Stimulated activated CD8-positive, alpha-beta memory T cell treated with anti-CD3 and anti-CD28 coated beads, Interleukin-12 subunit alpha, Interleukin-12 subunit beta, amount 100 ng/mL, for 24 hours (primary cell): ENCODE data around the gene BEST2.

Experiments used
- DNase-seq: peaks from one replicate; pipeline ENCODE4 v3.0.0-alpha.2; 2020; ENCODE audit errors: extremely low read depth

BEST2 gene

DNA sequence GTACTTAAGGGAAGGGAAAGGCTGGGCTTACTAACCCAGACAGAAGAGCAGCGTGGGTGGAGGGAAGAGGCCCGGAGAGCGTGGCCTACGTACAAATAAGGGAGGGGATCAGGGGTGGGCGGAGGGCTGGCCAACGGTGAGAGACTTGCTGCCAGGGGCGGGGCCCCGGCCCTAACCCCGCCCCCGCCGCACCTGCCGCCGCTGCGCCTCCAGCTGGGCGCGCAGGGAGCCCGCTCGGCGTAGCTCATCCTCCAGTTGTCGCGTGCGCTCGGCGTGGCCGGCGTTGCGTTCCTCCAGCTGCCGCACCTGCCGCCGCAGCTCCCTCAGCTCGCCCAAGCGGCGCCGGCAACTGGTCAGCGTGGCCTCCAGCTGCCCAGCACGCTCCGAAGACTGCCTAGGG is 18.1 kb downstream of the BEST2 start:
- DNase-seq = no peak

DNA sequence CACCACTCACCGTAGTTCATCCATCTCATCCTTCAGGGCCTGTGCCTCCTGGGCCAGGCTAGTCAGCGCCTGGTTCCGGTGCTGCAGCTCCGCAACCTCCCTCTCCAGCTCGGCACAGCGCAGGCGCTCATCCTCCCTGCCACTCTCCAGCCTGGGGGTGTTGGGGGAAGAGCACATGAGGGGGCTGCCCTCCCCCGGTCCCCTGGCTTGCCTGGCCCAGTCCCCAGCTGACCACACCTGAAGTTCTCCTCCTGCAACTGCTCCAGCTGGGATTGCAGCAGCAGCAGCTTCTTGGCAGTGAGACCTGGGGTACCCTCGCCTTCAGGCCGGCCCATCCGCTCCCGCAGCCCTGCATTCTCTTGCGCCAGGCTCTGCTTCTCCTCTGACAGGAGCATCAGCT is 19.3 kb downstream of the BEST2 start:
- no peak for DNase-seq

DNA sequence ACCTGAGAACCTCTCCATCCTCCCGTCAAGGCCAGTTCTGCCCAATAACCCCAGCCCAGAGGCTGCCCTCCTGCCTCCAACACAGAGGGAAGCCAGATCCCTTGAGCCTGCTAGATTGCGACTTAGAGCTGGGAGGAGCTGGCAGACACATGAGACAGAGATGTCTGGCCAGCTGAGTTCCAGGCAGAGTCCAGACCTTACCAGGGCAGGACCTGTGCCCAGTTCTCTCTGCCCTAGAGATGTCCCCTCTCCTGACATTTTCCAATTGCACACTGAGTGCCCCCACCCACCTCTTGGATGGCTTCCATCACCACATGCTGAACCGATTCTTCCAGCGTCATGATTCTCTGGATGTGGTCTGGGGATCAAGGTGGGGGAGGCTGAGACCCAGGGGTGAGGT is 20.7 kb downstream of the BEST2 start:
- DNase-seq = no peak

DNA sequence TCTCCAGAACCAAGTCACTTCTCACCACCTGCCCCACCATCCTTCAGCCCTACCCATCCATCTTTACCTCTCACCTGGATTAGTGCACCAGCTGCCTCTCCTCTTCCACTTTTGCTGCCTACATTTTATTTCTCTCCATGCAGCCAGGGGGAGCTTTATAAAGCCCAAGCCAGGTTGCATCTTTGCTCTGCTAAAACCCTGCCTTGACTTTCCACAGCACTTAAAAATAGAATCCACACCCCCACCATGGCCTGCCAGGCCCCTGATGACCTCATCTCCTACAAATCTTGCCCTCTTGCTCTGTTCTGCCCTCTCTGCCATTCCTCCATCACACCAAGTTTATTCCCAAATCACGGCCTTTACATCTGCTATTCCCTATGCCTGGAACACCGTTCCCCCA is 22.0 kb downstream of the BEST2 start:
- DNase-seq = no peak

DNA sequence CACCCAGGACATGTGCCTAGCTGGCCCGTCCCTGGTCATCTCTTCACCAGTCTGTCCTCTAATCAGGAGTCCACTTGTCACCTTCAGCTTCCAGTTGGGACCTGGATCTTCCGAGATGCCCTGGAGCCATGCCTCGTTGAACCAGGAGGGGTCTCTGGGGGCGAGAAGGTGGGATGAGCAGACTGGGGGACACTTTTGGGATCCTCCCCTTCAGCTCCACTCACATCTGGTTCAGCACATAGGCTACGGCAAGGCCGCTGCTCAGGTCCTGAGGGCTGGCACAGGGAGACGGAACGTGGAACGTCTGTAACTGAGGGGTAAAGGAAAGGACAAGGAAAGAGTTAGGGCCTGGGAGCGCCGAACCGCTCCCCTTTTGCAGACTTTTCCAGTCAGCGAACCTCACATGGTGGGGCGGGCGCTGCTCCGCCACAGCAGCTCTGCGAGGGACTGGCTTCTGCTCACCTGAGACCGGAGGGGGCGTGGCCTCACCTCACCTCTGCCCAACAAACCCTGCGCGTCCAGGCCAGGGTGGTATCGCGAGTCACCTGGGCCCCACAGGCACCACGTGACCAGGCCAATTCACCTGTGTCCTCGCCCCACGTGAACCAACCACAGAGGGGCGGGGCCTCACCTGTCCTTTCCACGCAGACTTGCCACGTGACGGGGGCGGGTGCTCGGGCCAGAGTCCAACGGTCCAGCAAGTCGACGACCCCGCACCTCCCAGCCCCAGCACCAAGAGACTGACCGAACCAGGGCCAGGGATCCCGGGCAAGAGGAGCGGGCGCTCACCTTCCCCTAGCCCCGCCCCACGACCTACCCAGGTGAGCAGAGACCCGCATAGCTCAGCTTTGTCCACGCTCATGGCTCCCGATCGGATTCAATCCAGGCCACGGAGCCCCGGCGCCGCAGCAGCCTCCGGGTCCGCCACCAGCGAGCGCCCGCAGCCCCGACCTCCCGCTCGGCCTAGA is 23.3 kb downstream of the BEST2 start, which contains the start of gene HOOK2:
TSS of gene HOOK2 (minus strand) at position 965 of the 968 bp plus-strand sequence. CDS start at position 862, 103 bp downstream.
- DNase-seq = no peak

DNA sequence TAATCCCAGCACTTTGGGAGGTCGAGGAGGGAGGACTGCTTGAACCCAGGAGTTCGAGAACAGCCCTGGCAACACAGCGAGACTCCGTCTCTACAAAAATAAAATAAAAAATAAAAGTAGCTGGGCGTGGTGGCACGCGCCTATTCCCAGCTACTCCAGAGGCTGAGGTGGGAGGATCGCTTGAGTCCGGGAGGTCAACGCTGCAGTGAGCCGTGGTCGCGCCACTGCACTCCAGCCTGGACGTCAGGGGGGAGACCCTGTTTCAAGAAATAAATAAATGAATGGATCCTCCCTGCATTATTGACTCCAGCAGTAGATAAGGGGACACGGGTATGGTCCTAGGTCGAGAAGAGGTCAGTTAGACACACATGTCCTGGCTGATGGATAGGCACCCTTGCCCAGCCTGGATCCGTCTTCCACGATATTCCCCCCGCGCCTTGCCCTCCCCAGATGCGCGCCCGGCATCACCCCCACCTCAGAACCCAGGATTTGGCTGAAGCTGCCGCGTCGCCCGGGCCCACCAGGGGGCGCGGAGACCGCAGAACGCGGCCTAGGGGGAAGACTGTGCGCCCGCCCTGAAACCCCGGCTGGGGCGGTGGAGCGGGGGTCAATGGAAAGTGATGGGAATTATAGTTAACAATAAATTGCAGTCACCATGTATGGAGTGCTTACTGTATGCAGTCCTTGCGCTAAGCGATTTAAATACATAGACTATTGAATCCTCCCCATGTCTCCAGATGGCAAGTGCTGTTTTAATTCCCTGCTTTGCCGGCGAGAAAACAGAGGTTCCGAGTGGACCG is 25.8 kb downstream of the BEST2 start:
- DNase-seq = peak; percentile 47

DNA sequence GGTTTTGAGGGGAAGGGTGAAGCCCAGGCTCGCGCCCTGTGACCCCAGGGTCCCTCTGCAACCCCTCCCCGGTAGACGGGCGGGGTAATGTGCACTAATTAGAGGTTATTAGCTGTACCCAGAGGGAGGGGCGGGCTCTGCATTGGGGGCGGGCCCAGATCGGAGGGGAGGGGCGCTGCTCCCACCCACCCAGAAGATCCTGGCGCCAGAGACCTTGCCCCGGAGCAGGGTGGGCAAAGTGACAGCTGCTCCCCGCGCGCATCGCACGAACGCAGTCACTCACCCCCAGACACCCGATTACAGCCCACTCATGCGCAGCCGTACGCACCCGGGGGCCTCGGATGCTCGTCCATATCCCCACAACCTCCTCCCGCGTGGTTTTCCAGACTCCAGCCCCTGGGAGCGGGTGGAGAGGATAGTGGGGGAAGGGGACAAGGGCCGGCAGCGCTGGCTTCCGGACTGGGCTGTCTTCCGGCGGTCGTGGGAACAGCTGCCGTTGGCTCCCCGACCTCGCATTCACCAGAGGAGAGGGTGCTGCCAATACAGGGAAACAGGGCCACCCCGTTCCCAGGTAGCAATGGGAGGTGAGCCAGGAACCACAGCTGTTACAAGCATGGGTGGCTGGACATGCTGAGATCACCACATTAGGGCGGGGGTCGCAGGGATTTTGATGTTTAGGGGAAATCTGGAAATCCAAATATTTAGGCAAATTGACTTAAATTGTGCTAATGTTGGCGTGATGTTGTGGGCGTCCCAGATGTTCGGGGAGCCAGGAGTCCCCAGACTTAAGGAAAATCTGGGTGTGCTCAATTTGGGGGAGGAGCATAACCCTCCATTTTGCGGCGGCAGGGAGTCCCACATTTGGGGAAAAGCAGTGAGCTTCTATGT is 26.7 kb downstream of the BEST2 start:
- no peak for DNase-seq

DNA sequence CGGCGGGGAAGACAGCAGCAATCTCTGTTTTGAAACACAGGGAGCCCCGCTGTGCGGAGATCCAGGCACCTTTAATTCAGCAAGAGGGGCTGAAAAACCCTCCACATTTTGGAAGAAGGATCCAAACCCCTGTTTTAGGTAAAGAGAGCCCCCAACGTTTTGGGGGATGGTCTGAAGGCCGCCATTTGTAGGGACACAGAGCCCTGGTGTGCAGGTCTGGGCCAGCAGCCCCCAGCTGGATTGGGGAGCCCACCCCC is 27.2 kb downstream of the BEST2 start:
- no peak for DNase-seq

DNA sequence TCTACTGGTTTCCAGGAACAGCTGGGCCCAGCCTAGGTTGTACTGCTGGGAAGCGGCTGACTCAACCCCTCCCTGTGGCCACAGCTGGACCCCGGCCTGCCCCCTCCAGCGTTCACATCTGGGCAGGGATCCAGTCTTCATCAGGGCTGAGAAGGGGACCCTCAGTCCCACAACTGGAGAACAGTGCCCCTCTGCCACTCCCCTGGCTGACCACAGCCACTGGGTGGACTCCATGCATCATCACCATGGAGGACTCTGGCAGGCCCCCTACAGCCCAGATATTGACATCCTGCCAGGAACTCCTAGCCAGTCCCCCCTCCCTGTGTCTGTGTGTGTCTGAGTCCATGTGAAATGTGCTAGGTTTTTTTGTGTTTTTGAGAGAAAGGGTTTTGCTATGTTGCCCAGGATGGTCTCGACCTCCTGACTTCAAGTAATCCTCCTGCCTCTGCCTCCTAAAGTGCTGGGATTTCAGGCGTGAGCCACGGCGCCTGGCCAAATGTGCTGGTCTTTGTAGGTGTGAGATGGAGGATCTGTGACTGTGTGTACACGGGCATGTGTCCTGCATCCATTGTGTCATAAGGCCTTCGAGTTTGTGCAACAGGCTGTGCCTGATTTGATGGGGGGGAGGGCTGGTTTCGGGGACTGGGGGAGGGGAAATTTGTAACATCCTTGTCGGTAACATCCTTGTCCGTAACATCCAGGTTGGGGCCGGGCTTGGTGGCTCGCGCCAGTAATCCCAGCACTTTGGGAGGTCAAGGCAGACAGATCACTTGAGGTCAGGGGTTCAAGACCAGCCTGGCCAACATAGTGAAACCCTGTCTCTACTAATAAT is 27.8 kb downstream of the BEST2 start:
- DNase-seq = no peak

DNA sequence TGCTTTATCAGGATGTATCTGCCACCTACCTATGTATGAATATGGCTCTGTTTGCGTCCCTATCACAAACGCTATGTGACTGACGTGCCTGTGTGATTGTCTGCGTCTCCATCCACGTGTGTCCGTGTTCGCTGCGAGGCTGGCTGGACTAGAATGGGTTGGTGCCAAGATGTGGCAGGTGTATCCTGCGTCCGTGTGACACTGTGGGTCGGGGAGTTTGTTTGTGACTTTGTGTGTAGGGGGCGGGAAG is 30.5 kb downstream of the BEST2 start:
- DNase-seq = no peak

DNA sequence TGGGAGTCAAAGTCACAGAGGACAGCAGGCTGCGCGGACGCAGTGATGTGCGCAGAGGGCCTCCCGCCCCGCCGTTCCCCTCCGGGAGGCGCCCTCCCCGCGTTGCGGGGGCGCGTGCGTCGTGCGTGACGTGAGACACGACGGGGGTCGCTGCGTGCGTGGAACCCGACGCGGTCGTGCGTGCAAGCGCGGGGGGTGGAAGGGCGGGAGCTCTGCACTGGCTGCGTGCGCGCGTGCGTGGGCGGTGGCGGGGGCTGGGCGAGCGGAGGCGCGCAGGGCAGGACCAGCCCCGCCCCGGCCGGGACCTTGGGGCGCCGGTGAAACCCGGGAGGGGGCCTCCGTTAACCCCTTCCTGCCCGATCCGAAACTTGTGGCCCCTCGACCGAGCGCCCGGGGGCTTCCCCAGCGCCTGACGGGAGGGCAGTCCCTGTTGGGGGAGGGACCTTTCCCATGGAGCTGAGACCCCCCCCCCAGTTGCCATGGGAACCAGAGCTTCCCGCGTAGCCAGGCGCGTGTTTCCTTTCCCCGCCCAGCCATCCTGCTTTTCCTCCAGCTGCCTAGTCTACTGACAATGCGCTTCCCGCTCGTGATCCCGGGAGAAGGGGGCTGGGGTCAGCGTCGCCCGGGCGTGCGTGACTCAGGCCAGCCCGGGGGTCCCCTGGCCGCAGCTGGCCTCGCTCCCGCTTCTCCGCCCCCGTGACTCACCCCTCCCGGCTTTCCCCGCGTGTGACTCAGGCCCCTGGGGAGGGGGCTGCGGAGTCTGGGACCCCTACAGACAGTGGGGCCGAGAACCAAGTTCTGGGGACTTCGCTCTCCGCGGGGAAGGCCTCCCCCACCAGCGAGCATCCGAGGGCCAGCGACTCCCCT is 31.1 kb downstream of the BEST2 start:
- DNase-seq = peak; percentile 79

DNA sequence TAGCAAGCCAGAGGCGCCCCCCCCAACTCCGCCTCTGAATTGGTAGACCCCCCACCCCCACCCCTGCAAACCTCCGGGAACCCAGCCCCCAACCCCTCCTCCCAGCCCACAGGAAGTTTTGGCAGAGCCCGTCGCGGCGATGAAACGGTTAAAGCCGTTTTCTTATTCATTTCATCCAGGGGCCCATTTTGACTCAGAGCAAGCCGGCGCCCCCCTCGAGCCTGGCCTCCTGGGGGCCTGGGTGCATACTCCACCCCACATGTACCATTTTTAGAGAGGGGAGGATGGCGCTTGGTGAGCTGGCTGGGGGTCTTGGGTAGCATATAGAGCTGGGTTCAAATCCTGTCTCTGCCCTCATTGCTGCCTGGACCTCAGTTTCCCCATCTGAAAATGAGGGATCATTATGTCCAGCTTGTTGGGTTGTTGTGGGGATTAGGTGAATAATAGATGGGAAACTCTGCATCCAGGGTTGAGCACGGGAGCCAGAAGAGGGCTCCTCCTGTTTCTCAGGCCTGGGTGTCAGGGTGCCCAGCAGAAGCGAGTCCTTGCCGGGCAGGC is 31.8 kb downstream of the BEST2 start:
- DNase-seq = no peak

DNA sequence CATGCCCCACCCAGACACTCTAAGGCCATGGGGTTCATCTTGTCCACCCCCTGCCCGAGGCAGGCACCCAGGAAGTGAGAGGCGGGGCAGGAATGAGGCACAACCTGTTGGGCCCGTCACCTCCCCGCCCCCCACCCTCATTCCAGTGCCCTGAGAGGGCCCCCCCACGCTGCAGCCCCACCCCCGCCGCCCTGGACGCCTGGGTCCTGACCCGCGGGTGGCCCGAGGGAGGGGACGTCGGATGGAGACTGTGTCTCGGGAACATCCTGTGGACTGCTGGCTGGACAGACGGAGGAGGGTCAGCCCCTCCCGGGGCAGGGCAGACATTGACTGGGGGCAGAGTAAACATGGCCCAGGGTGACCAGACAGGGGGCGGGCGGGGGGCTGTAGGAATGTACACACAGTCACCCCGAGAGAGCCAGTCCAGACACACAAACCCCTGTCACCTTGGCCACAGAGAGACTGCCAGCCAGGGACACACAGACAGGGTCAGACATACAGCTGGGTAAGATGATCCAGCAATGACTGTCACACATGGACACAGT is 32.3 kb downstream of the BEST2 start:
- no peak for DNase-seq

DNA sequence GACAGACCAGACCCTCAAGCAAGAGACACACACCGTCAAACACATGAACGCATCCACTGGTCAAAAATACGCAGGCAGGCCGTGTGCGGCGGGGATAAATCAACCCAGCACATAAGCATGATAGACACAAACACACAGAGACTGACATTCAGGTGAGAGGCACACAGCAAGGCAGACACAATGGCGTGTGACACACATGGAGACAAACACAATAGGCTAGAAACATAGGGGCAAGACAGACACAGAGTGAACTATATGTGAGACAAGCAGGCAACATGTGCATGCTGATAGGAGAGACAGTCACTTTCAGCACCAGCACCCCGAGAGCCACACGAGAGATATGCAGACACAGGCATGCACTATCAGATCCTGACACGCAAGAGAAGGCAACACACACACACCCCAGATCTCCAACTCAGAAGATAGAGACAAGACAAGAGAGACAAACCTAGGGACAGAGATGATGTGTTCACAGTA is 32.8 kb downstream of the BEST2 start:
- DNase-seq = no peak

DNA sequence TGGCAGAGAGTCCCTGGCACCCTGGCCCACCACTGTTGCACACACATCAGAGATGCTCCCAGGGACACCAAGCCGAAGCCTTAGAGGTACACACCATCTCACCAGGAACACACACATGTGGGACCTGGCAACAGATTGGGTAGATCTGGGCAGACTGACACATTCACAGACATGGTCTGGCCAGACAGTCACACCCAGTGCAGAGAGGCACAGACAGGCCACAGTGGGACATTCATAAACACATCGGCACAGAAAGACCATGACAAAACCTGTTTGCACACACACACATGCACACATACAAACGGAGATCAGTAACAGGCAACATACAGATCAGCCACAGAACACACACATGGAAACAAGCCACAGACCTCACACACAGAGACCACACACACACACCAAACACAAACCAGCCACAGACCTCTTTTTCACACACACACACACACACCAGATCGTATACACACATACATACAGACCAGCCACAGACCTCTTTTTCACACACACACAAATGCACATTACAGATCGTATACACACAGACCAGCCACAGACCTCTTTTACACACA is 33.4 kb downstream of the BEST2 start:
- DNase-seq = no peak

DNA sequence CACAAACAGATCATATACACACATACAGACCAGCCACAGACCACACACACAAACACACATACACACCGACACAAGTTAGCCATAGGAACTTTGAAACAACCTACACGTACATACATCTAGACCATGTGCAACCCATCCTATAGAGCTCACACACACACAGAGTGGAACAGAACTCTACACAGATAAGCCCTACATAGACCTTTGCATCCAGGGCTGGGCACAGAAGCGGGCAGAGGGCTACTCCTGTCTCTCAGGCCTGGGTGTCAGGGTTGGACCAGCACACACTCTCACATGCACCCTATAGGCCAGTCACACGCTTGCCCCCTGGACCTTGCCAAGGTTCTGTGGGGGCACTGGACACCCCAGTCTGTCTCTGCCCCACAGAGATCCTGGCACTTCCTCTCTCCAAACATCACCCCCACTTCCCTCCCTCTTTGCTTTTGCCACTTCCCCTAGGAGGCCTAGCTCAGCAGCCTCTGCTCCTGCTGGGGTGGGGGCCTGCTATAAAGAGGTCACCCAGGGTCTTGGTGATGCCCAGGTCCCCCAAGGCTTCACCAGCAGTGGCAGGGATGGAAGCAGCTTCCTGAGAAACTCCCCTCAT is 33.9 kb downstream of the BEST2 start:
- no peak for DNase-seq

DNA sequence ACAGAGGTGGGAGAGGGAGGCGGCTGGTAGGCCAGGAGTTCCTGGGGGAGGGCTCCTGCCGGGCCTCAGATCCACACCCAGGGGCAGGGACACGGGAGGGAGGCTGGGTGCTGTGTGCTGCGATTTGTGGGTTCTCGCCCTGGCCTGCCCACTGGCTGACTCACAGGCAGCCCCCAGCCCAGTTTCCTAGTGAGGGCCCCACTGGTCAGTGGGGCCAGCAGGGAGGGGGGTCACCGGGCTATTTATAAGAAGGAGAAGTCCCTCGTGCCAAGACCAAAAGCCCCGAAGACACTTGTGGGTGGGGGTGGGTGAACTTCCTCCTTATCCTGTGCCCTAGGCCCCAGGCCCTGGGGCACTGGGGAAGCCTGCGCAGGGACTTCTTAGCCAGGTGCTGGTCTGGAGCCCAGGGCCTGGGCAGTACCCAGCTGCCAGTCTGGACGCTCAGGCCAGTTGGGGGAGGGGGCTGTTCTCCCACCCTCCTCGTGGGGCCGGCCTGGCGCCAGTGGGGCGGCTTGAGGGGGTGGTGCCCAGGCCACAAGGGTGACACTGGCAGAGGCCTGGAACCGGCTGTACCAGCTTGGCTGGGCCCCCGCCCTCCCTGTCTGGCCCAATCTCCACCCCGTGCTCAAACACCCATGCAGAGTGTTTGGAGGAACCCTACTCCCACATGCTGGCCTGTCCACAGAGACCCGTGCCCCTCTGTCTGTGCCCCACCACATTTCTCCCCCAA is 34.7 kb downstream of the BEST2 start:
- DNase-seq = no peak

DNA sequence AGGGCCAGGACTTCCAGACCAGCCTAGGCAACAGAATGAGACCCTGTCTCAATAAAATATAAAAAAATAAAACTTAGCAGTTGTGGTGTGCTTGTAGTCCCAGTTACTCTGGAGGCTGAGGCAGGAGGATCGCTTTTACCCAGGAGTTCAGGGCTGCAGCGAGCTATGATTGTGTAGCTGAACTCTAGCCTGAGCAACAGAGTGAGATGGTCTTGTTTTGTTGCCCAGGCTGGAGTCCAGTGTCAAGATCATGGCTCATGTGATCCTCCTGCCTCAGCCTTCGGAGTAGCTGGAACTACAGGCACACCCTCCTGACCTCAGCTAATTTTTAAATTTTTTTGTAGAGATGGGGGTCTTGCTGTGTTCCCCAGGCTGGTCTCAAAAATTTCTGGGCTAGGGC is 35.4 kb downstream of the BEST2 start:
- DNase-seq = no peak
